HepG2 (cell line): ENCODE results near the gene CMIP. TPM values are rescaled to one million over a fixed set of nuclear protein-coding genes. Genes with fewer than 3 reads are reported as not detected.

Experiments
- E2F5 ChIP-seq: sonication (generic); formaldehyde crosslinking; conservative IDR thresholded peaks from 2 replicates; pipeline ENCODE4 v1.4.0; 2020; ENCODE audit warnings: missing genetic modification reagents
- KIAA2018 ChIP-seq: sonication (generic); formaldehyde crosslinking; IDR thresholded peaks from 2 replicates; pipeline ENCODE4 v1.5.0; 2020; ENCODE audit warnings: mild to moderate bottlenecking, missing genetic modification reagents, borderline replicate concordance
- PHF20 ChIP-seq: sonication (generic); formaldehyde crosslinking; IDR thresholded peaks from 2 replicates; pipeline ENCODE4 v1.5.0; 2020; ENCODE audit warnings: mild to moderate bottlenecking, missing genetic modification reagents
- POLR2A ChIP-seq, 2 experiments: IDR thresholded peaks; 2 replicates each; pipeline ENCODE4 v1.6.1; 2011; ENCODE audit warnings: low read depth in 2 of 2, low read length in 2 of 2, mild to moderate bottlenecking in 1 of 2, moderate library complexity in 1 of 2; ENCODE audit not compliant: insufficient read depth in 1 of 2
- RXRA ChIP-seq: sonication (generic); formaldehyde crosslinking; IDR thresholded peaks from 2 replicates; pipeline ENCODE4 v1.5.1; 2020; ENCODE audit warnings: missing genetic modification reagents
- THAP9 ChIP-seq: sonication (generic); formaldehyde crosslinking; IDR thresholded peaks from 2 replicates; pipeline ENCODE4; 2020; ENCODE audit warnings: missing genetic modification reagents, mild to moderate bottlenecking, borderline replicate concordance
- ZIK1 ChIP-seq: sonication (generic); formaldehyde crosslinking; IDR thresholded peaks from 2 replicates; pipeline ENCODE4 v1.5.0; 2020; ENCODE audit warnings: mild to moderate bottlenecking, low read depth, missing genetic modification reagents, borderline replicate concordance
- ZMYM4 ChIP-seq: sonication (generic); formaldehyde crosslinking; IDR thresholded peaks from 2 replicates; pipeline ENCODE4 v1.8.1; 2023; ENCODE audit warnings: mild to moderate bottlenecking, missing genetic modification reagents
- ZNF264 ChIP-seq: sonication (generic); formaldehyde crosslinking; IDR thresholded peaks from 2 replicates; pipeline ENCODE4 v1.4.0; 2020; ENCODE audit warnings: missing genetic modification reagents
- ZNF33B ChIP-seq: sonication (generic); formaldehyde crosslinking; IDR thresholded peaks from 2 replicates; pipeline ENCODE4 v1.5.1; 2020; ENCODE audit warnings: mild to moderate bottlenecking, missing genetic modification reagents
- ZNF44 ChIP-seq: sonication (generic); formaldehyde crosslinking; IDR thresholded peaks from 2 replicates; pipeline ENCODE4 v1.5.1; 2020; ENCODE audit warnings: mild to moderate bottlenecking, missing genetic modification reagents
- ZNF781 ChIP-seq: sonication (generic); formaldehyde crosslinking; IDR thresholded peaks from 2 replicates; pipeline ENCODE4 v1.5.1; 2020; ENCODE audit warnings: borderline replicate concordance, mild to moderate bottlenecking, missing genetic modification reagents; ENCODE audit errors: not compliant biosample characterization
- ZNF784 ChIP-seq: sonication (generic); formaldehyde crosslinking; IDR thresholded peaks from 2 replicates; pipeline ENCODE4 v1.5.1; 2020; ENCODE audit warnings: missing genetic modification reagents, mild to moderate bottlenecking, borderline replicate concordance
- polyA plus RNA-seq, 8 experiments: library from polyadenylated mRNA; depleted of rRNA in 3 of 8; stranded (reverse) in 7 of 8; unstranded in 1 of 8; fragments of >200 nt; fragmentation: Illumina TruSeq in 4 of 8; extraction: Trizol in 4 of 8; gene quantifications; 2 replicates each; pipeline versions ENCODE4 v1.2.1 to v1.2.3, GENCODE V29; 2011 to 2016; ENCODE audit warnings: low read depth in 4 of 8, missing spikeins in 1 of 8, mixed read lengths in 1 of 8; ENCODE audit not compliant: insufficient read depth in 1 of 8
- total RNA-seq, 5 experiments: library from RNA; depleted of rRNA; stranded (reverse); fragments of >200 nt; fragmentation: Illumina TruSeq; extraction: Trizol; gene quantifications; 2 replicates each; pipeline ENCODE4 v1.2.3, GENCODE V29; 2016; ENCODE audit warnings: low read depth in 1 of 5

The CMIP gene
- total and polyA plus RNA-seq, 2 of the 13 experiments (the other 11 are each of a cell fraction or from before 2014, with no cell fraction given): 10.9 to 18.1 TPM

- peak; percentile 83; the same call in 1 of the 2 replicates for TF ChIP-seq KIAA2018 (CRISPR knock-in tag)
- 0 out of 2 replicates have a peak, but pooled peaks have one; percentile 5 for TF ChIP-seq E2F5 (CRISPR knock-in tag)
- peak; percentile 78; the same call in 1 of the 2 replicates for TF ChIP-seq ZIK1 (CRISPR knock-in tag)
- TF ChIP-seq POLR2A (IDR thresholded peaks at IDR 0.05; ENCODE audit: insufficient read depth in 1 of 2, low read depth in 2 of 2, low read length in 2 of 2): peak; percentile 7 to 50; a peak in 1 of 4 replicates
- TF ChIP-seq ZNF44 (CRISPR knock-in tag): 0 out of 2 replicates have a peak, but pooled peaks have one; percentile 12
- 0 out of 2 replicates have a peak, but pooled peaks have one; percentile 10 for TF ChIP-seq THAP9 (CRISPR knock-in tag)
- 0 out of 2 replicates have a peak, but pooled peaks have one; percentile 35 for TF ChIP-seq PHF20 (CRISPR knock-in tag)
- peak; percentile 81; the same call in 1 of the 2 replicates for TF ChIP-seq ZNF33B
- peak; percentile 87; the same call in 1 of the 2 replicates for TF ChIP-seq ZNF784 (CRISPR knock-in tag)
- TF ChIP-seq ZNF781 (CRISPR knock-in tag): no peak
- TF ChIP-seq RXRA: 0 out of 2 replicates have a peak, but pooled peaks have one; percentile 6
- peak; percentile 9 for TF ChIP-seq ZMYM4 (CRISPR knock-in tag)
- no peak for TF ChIP-seq ZNF264 (CRISPR knock-in tag)
These were observed 105.2 kb downstream of the CMIP start (continued) for GRCh38 chr16:81549547-81550431.
